GM10847 (cell line): Measurements from ENCODE around the gene ROGDI.

Experiments used
- POLR2A ChIP-seq: IDR thresholded peaks from 2 replicates; pipeline ENCODE4 v1.6.1; 2011; ENCODE audit not compliant: insufficient read length; ENCODE audit errors: extremely low read depth

ROGDI gene

GRCh38 chr16:4801962-4802658 is at the start of gene ROGDI:
Gene ROGDI (minus strand): TSS chr16:4802633. CDS start chr16:4802571, 62 bp downstream.
- TF ChIP-seq POLR2A: no peak

- TF ChIP-seq POLR2A: no peak
Observed at GRCh38 chr16:4850211-4850610, 47.8 kb upstream of the ROGDI start.

- TF ChIP-seq POLR2A: no peak
Observed at GRCh38 chr16:4847774-4848587, 45.5 kb upstream of the ROGDI start.

- TF ChIP-seq POLR2A: peak; percentile 86
Observed at GRCh38 chr16:4846901-4847773, 44.7 kb upstream of the ROGDI start, which contains the start of the genes GLYR1 and UBN1. Gene GLYR1 (minus strand): TSS chr16:4847288. CDS start chr16:4847265, 23 bp downstream. Gene UBN1 (plus strand): TSS chr16:4847481. CDS start chr16:4852918, 5,437 bp downstream.

GRCh38 chr16:4846503-4846900 is 44.1 kb upstream of the ROGDI start:
- TF ChIP-seq POLR2A: no peak

- no peak for TF ChIP-seq POLR2A
Observed at GRCh38 chr16:4840984-4841383, 38.6 kb upstream of the ROGDI start.

GRCh38 chr16:4839942-4840341 is 37.5 kb upstream of the ROGDI start:
- no peak for TF ChIP-seq POLR2A

GRCh38 chr16:4837733-4838501 is 35.5 kb upstream of the ROGDI start:
- no peak for TF ChIP-seq POLR2A

GRCh38 chr16:4836727-4837126 is 34.3 kb upstream of the ROGDI start:
- no peak for TF ChIP-seq POLR2A

- no peak for TF ChIP-seq POLR2A
Observed at GRCh38 chr16:4833584-4833983, 31.2 kb upstream of the ROGDI start.

- TF ChIP-seq POLR2A: no peak
Observed at GRCh38 chr16:4832698-4833343, 30.4 kb upstream of the ROGDI start.

- TF ChIP-seq POLR2A: no peak
Observed at GRCh38 chr16:4831616-4832015, 29.2 kb upstream of the ROGDI start.

GRCh38 chr16:4830408-4830807 is 28.0 kb upstream of the ROGDI start:
- no peak for TF ChIP-seq POLR2A
